T-helper 1 cell treated with Interleukin-12 subunit alpha and Interleukin-12 subunit beta and Interleukin-4 antibody, amounts not matched to agents 30 ng/mL and 1 ng/mL, for 36 hours (primary cell): ENCODE results near the gene FAM25G. TPM values are rescaled to one million over a fixed set of nuclear protein-coding genes. Genes with fewer than 3 reads are reported as not detected.
"Not testable (repeated sequence)": the region's sequence is repeated elsewhere in the genome, so short reads cannot be mapped to it uniquely, and the experiment has no call there.

Experiments
- intact Hi-C: fragments of 100-400 bp; cut with micrococcal nuclease; formaldehyde crosslinking; loops from one replicate; pipeline ENCODE4 v1.15.1; 2024
- total RNA-seq: library from RNA; stranded (reverse); gene quantifications from 2 replicates; pipeline ENCODE4 v1.2.3, GENCODE V29; 2022

The FAM25G gene
- total RNA-seq: not detected in 2 replicates

GRCh38 chr10:47491600-47491999 lies at the start of gene FAM25G:
TSS of gene FAM25G (minus strand) at chr10:47491700. CDS start at chr10:47491674, 26 bp downstream.
- intact Hi-C loops: not testable (repeated sequence)

- intact Hi-C loops: not testable (repeated sequence)
Measured at GRCh38 chr10:47536430-47536829, 44.9 kb upstream of the FAM25G start.

- intact Hi-C loops: not testable (repeated sequence)
Measured at GRCh38 chr10:47523475-47523874, 32.0 kb upstream of the FAM25G start, which contains the start of gene AGAP9. TSS of gene AGAP9 (minus strand) at chr10:47523638. CDS start at chr10:47523526, 112 bp downstream.

GRCh38 chr10:47502313-47502712 lies 10.8 kb upstream of the FAM25G start:
- intact Hi-C loops: not testable (repeated sequence)

GRCh38 chr10:47494226-47494625 lies 2.7 kb upstream of the FAM25G start:
- intact Hi-C loops: not testable (repeated sequence)

GRCh38 chr10:47489630-47490029 lies 1.9 kb downstream of the FAM25G start:
- intact Hi-C loops: not testable (repeated sequence)

- intact Hi-C loops: not testable (repeated sequence)
Measured at GRCh38 chr10:47485943-47486342, 5.6 kb downstream of the FAM25G start.

- intact Hi-C loops: not testable (repeated sequence)
Measured at GRCh38 chr10:47484786-47485185, 6.7 kb downstream of the FAM25G start.

GRCh38 chr10:47483923-47484322 lies 7.6 kb downstream of the FAM25G start, which contains the start of gene ANXA8:
TSS of gene ANXA8 (minus strand) at chr10:47484115. CDS start at chr10:47483933, 182 bp downstream.
- intact Hi-C loops: not testable (repeated sequence)

GRCh38 chr10:47482367-47482766 lies 9.1 kb downstream of the FAM25G start:
- intact Hi-C loops: not testable (repeated sequence)

GRCh38 chr10:47481768-47482181 lies 9.7 kb downstream of the FAM25G start:
- intact Hi-C loops: not testable (repeated sequence)

- intact Hi-C loops: not testable (repeated sequence)
Measured at GRCh38 chr10:47481182-47481766, 10.2 kb downstream of the FAM25G start.

- intact Hi-C loops: not testable (repeated sequence)
Measured at GRCh38 chr10:47480133-47480532, 11.4 kb downstream of the FAM25G start.

GRCh38 chr10:47478114-47478513 lies 13.4 kb downstream of the FAM25G start:
- intact Hi-C loops: not testable (repeated sequence)

- intact Hi-C loops: not testable (repeated sequence)
Measured at GRCh38 chr10:47477078-47477477, 14.4 kb downstream of the FAM25G start.

- intact Hi-C loops: not testable (repeated sequence)
Measured at GRCh38 chr10:47475101-47475500, 16.4 kb downstream of the FAM25G start.

GRCh38 chr10:47473516-47473915 lies 18.0 kb downstream of the FAM25G start:
- intact Hi-C loops: not testable (repeated sequence)

GRCh38 chr10:47472647-47473046 lies 18.9 kb downstream of the FAM25G start:
- intact Hi-C loops: not testable (repeated sequence)

- intact Hi-C loops: not testable (repeated sequence)
Measured at GRCh38 chr10:47472072-47472471, 19.4 kb downstream of the FAM25G start.

- intact Hi-C loops: not testable (repeated sequence)
Measured at GRCh38 chr10:47468731-47469528, 22.6 kb downstream of the FAM25G start.

- intact Hi-C loops: not testable (repeated sequence)
Measured at GRCh38 chr10:47467957-47468356, 23.5 kb downstream of the FAM25G start.

- intact Hi-C loops: not testable (repeated sequence)
Measured at GRCh38 chr10:47467458-47467857, 24.0 kb downstream of the FAM25G start.
